Peyer's patch (tissue), 4 donors: ENCODE results near the gene DCLK2. TPM values are rescaled to one million over a fixed set of nuclear protein-coding genes. Genes with fewer than 3 reads are reported as not detected.

Experiments
- DNase-seq, 3 donors: peaks; one replicate each; pipeline ENCODE4 v3.0.0-alpha.2; 2017 to 2019
- H3K27ac ChIP-seq, 4 donors: fragments of 200-600 bp; sonication (generic); one replicate each; pipeline ENCODE4 v1.5.1; 2016 to 2019
- H3K27me3 ChIP-seq, 2 donors: fragments of 200-600 bp; sonication (generic); one replicate each; pipeline ENCODE4 v1.5.1; 2019
- H3K36me3 ChIP-seq, 3 donors: fragments of 200-600 bp; sonication (generic); one replicate each; pipeline ENCODE4 v1.5.1; 2016 to 2019
- H3K4me1 ChIP-seq, 4 donors: fragments of 200-600 bp; sonication (generic); one replicate each; pipeline ENCODE4 v1.5.1; 2016 to 2019
- H3K4me3 ChIP-seq, 4 donors: fragments of 200-600 bp; sonication (generic); 1 replicate in 3 of 4; 2 replicates in 1 of 4; pipeline ENCODE4 v1.5.1; 2016 to 2019; ENCODE audit warnings: mild to moderate bottlenecking in 1 of 4
- H3K9me3 ChIP-seq, 4 donors: fragments of 200-600 bp; sonication (generic); one replicate each; pipeline ENCODE4 v1.5.1; 2016 to 2019; ENCODE audit warnings: mild to moderate bottlenecking in 1 of 4
- POLR2A ChIP-seq, 2 donors: fragments of 450-650 bp; IDR thresholded peaks; one replicate each; pipeline ENCODE4 v1.5.1; 2017; ENCODE audit warnings: antibody characterized with exemption in 2 of 2, mild to moderate bottlenecking in 2 of 2, moderate library complexity in 2 of 2
- total RNA-seq, 4 donors: library from RNA; depleted of rRNA; stranded (reverse); fragments of >200 nt; gene quantifications; one replicate each; pipeline ENCODE4 v1.1.0, GENCODE V29; 2016
- TF ChIP-seq, protein P1 (sequence below), 6 experiments: fragments of 450-650 bp in 4 of 6; fragments of 200-600 bp in 2 of 6; sonication (generic) in 1 of 6; IDR thresholded peaks; one replicate each; pipeline ENCODE4 v1.5.1; 2017 to 2019; ENCODE audit warnings: antibody characterized with exemption in 6 of 6, mild to moderate bottlenecking in 3 of 6, moderate library complexity in 1 of 6

DCLK2 gene
- total RNA-seq, 4 donors from 2014 or later = 2.1 to 12.4 (median 3.1) TPM

DNA sequence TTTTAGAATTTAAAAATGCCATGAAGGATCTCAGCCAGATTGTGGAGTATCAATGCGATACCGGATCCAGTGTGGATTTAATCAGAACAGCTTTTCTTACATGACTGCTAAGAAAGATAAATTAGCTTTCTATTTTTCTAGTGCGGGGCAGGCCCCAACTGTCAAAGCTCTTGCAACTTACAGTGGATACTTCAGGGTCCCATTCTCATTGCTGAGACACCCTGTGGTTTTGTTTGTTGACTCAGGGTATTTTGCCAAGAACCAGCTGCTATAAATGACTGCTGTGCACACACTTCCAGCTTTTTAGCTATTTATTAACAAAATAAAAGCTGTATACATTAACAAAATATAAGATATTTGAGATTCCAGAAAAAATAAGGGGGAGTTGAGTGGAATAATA, 166.4 kb downstream of the DCLK2 start:
- no peak overlapping the region for H3K27ac ChIP-seq
- no peak overlapping the region for H3K4me3 ChIP-seq
- H3K9me3 ChIP-seq = no peaks in the 10 kb centered on the region
- no peaks in the 10 kb centered on the region for H3K36me3 ChIP-seq
- H3K4me1 ChIP-seq = no peaks in the 10 kb centered on the region
- no peaks in the 10 kb centered on the region for H3K27me3 ChIP-seq
- TF ChIP-seq, protein P1, sequence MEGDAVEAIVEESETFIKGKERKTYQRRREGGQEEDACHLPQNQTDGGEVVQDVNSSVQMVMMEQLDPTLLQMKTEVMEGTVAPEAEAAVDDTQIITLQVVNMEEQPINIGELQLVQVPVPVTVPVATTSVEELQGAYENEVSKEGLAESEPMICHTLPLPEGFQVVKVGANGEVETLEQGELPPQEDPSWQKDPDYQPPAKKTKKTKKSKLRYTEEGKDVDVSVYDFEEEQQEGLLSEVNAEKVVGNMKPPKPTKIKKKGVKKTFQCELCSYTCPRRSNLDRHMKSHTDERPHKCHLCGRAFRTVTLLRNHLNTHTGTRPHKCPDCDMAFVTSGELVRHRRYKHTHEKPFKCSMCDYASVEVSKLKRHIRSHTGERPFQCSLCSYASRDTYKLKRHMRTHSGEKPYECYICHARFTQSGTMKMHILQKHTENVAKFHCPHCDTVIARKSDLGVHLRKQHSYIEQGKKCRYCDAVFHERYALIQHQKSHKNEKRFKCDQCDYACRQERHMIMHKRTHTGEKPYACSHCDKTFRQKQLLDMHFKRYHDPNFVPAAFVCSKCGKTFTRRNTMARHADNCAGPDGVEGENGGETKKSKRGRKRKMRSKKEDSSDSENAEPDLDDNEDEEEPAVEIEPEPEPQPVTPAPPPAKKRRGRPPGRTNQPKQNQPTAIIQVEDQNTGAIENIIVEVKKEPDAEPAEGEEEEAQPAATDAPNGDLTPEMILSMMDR (IDR thresholded peaks at IDR 0.05) = no peak
- no peak for DNase-seq

DNA sequence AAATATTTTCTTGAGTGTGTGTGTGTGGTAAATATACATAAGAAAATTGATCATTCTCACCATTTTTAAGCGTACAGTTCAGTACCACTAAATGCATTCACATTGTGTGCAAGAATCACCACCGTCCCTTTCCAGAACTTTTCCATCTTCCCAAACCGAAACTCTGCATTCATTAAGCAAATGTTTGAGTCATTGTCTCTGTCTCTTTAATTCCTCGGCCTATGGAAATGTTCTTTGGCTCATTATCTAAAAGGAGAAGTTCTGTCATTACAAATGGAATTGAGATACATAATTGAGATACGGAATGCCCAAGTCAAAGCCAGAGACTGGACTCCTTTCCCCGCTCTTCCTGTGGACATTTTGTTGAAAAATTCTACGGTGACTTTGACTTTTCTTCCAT, 168.9 kb downstream of the DCLK2 start:
- H3K27me3 ChIP-seq = no peaks in the 10 kb centered on the region
- TF ChIP-seq, protein P1 (IDR thresholded peaks at IDR 0.05) = no peak
- no peak for TF ChIP-seq POLR2A (IDR thresholded peaks at IDR 0.05)
- H3K36me3 ChIP-seq = no peaks in the 10 kb centered on the region
- H3K27ac ChIP-seq = no peak overlapping the region
- DNase-seq = no peak
- peaks cover 0 to under 1% (median 0%) of the 10 kb centered on the region in 4 donors for H3K4me1 ChIP-seq
- H3K9me3 ChIP-seq = no peaks in the 10 kb centered on the region
- H3K4me3 ChIP-seq = no peak overlapping the region

DNA sequence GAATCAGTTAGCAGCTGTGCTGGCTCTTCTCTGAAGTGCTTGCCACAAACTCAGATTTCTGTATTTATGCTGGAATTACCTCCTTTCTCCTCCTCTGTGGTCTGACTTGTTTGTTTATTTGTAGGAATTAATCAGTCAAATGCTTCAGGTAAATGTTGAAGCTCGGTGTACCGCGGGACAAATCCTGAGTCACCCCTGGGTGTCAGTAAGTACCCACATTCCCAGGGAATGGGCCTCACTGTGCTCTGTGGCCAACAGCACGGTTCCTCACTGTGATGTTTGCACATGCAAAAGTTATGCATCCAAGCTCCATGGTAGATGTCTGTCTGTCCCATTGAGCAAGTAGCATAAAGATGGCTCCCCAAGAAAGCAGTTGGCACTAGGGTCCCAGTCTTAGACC, 169.9 kb downstream of the DCLK2 start:
- Histone ChIP-seq H3K27me3 (no peaks in the 10 kb centered on the region), H3K36me3 (no peaks in the 10 kb centered on the region), H3K4me1 (peaks cover 0 to 3% (median 0%) of the 10 kb centered on the region in 4 donors), H3K4me3 (no peak overlapping the region), H3K9me3 (no peaks in the 10 kb centered on the region), H3K27ac (no peak overlapping the region)
- no peak for DNase-seq
- TF ChIP-seq, protein P1 (IDR thresholded peaks at IDR 0.05) = no peak
- no peak for TF ChIP-seq POLR2A (IDR thresholded peaks at IDR 0.05)

DNA sequence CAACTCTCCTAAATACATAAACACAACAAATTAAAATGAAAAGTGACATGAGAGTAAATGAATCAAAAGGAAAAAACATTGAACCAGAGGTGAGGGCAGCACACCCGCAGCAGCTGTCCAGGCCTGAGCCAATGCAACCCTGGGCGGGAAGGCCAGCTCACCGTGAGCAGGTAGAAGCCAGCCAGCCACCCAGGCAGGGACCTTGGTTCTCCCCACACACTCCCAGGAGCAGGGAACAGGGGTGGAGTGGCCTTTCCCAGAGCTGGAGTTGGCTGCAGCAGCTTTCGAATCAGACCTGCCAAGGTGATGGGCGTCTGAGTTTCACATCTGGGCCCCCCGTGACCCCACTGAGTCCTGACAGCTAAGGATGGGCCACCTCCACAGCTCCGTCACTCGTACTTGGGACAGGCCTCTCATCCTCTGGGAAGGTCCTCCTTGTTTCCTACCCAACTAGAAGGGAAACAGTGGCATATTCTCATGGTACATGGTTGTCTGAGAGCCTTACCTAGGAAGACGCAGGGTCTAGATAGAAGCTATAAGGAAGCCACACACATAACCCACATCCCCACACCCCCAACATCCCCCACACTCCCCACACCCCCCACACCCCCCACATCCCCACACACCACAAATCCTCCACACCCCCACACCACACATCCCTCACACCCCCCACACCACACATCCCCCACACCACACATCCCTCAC, 172.2 kb downstream of the DCLK2 start:
- H3K4me3 ChIP-seq = no peak overlapping the region
- no peaks in the 10 kb centered on the region for H3K27me3 ChIP-seq
- TF ChIP-seq, protein P1 (IDR thresholded peaks at IDR 0.05) = no peak
- no peak for TF ChIP-seq POLR2A (IDR thresholded peaks at IDR 0.05)
- no peak for DNase-seq
- no peak overlapping the region for H3K27ac ChIP-seq
- H3K4me1 ChIP-seq = peaks cover 0 to 8% (median 0%) of the 10 kb centered on the region in 4 donors
- H3K36me3 ChIP-seq = no peaks in the 10 kb centered on the region
- H3K9me3 ChIP-seq = no peaks in the 10 kb centered on the region

DNA sequence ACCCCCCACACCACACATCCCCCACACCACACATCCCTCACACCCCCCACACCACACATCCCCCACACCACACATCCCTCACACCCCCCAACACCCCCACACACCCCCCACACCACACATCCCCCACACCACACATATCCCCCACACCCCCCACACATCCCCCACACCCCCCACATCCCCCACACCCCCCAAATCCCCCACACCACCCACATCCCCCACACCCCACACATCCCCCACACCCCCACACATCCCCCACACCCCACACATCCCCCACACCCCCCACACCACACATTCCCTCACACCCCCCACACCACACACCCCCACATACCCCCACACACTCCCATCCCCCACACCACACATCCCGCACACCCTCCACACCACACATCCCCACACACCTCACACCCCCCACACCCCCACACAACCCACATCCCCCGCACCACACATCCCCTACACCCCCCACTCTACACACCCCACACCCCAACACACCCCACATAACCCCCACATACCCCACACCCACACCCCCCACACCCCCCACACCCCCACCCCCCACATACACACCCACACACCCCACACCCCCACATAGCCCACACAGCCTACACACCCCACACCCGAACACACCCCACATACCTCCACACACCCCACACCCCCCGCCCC, 172.9 kb downstream of the DCLK2 start:
- peak overlapping the region in 1 of 4 donors; percentile 31 for H3K27ac ChIP-seq
- peaks cover 0 to 15% (median 0%) of the 10 kb centered on the region in 4 donors for H3K4me1 ChIP-seq
- TF ChIP-seq POLR2A (IDR thresholded peaks at IDR 0.05) = no peak
- TF ChIP-seq, protein P1 (IDR thresholded peaks at IDR 0.05) = no peak
- no peaks in the 10 kb centered on the region for H3K27me3 ChIP-seq
- no peaks in the 10 kb centered on the region for H3K36me3 ChIP-seq
- no peak for DNase-seq
- no peaks in the 10 kb centered on the region for H3K9me3 ChIP-seq
- H3K4me3 ChIP-seq = no peak overlapping the region
